ENCODE data around the gene DGKI.

DNA sequence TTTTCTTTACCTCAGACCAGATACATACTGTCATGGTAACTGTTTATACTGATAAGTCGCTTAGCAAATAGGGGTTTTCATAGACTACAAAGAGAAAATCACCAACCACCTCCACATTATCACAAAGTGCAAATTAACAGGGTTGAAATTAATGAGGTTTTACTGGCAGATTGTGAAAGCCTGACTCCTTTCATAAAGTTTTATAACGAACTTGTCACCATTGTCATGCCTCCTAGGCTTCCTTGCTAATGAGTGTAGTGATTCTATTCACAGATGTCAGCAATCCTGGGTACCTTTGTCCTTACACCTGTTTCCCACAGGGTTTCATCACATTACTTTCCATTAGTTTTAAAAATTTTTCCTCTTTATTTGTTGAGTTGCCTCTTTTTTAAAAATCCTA is 361.0 kb downstream of the DGKI start:
- TF ChIP-seq EZH2 (IDR thresholded peaks at IDR 0.05; ENCODE audit: low read depth) = no peak
- TF ChIP-seq, protein P1, sequence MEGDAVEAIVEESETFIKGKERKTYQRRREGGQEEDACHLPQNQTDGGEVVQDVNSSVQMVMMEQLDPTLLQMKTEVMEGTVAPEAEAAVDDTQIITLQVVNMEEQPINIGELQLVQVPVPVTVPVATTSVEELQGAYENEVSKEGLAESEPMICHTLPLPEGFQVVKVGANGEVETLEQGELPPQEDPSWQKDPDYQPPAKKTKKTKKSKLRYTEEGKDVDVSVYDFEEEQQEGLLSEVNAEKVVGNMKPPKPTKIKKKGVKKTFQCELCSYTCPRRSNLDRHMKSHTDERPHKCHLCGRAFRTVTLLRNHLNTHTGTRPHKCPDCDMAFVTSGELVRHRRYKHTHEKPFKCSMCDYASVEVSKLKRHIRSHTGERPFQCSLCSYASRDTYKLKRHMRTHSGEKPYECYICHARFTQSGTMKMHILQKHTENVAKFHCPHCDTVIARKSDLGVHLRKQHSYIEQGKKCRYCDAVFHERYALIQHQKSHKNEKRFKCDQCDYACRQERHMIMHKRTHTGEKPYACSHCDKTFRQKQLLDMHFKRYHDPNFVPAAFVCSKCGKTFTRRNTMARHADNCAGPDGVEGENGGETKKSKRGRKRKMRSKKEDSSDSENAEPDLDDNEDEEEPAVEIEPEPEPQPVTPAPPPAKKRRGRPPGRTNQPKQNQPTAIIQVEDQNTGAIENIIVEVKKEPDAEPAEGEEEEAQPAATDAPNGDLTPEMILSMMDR (conservative IDR thresholded peaks at IDR 0.05) = no peak
